Fibroblast of peridontal ligament (primary cell): ENCODE measurements around the gene ADD2.
A peak's percentile ranks its signal among the peaks of the same experiment; 100 is the strongest.

Experiments
- DNase-seq: peaks from one replicate; pipeline ENCODE4 v3.0.0-alpha.2; 2010; ENCODE audit errors: extremely low read depth

Gene ADD2

DNA sequence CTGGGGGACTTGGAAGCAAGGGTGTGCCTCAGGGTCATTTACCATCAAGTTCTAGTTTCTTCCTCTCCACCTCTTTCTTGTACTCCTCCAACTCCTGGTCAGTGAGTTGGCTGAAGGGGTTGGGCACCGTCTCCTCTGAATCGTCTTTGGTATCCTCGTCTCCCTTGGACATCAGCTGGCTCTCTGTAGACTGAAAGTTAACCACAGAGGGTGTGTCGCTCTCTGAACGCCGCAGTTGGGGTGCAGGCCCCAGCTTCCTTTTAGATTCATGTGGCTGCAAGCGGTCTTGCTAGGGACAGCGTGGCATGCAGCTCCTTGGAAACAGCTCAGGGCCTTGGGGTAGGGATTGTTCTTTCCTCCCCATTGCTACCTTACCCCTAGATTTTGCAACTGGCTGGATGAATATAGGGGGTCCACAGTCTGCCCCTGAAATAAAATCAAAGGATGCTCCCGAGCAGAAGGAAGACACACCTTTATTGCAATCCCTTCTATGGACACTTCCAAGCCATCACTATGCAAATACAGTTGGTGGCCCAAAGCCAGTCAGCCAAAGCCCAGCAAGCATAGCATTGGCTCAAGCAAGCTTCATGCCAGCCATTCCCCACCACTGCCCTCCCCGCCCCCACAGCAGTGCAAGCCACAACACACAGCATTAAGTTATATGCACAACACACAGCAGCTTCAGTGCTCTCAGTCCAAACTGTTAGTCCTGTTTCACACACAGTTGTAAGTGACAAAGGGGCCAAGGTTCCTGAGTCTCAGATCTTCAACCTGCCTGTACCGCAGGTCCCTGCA is 93.2 kb downstream of the ADD2 start:
- no peak for DNase-seq

DNA sequence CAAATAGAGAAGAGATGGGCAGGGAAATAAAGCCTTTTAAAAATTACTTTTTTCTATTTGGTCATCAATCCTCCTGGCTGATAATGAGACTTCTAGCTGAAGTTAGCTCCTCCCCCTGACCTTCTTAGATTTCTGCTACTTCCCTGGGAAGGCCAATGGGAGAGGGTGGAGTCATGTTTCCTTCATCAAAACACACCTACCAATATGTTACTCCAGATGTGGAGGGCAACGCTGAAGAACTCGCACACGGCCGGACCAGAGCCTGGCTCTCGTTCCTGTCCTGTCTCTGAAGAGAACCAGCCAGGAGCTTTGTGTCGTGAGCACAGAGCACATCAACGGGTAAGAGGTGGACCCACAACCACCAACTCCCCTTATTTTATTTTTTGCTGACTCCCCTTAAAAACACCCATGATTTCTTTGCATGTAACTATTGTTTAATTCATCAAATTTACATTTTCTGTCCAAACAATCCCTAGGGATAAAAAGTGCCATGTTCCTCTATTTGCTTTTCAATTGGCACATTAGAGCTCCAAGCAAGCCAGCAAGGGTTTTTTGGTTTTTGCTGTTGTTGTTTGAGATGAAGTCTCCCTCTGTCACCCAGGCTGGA is 94.9 kb downstream of the ADD2 start:
- DNase-seq, result no peak

GRCh38 chr2:70671092-70671675 is 96.8 kb downstream of the ADD2 start:
- DNase-seq, result no peak

- DNase-seq, result no peak
Measured at GRCh38 chr2:70670626-70671025, 97.4 kb downstream of the ADD2 start.

GRCh38 chr2:70670202-70670601 is 97.8 kb downstream of the ADD2 start:
- DNase-seq, result no peak

GRCh38 chr2:70668911-70669310 is 99.1 kb downstream of the ADD2 start:
- DNase-seq, result no peak

GRCh38 chr2:70668432-70668831 is 99.6 kb downstream of the ADD2 start:
- DNase-seq, result no peak

DNA sequence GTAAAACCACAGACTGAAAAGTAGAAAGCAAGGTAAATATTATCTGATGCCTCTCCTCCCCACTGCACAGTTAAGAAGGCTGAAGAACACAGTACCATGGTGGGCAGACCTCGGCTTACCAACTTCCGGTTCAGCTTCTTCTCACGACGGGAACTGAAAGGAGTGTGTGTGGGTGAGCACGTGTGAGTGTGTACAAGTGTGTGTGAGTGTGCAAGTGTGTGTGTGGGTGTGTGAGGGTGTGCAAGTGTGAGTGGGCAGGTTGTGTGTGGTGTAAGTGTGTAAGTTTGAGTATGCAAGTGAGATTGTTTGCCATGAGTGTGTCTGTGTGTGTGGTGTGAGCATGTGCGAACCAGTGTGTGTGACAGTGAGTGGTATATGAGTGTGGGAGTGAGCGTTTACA is 103.5 kb downstream of the ADD2 start:
- DNase-seq, result no peak

DNA sequence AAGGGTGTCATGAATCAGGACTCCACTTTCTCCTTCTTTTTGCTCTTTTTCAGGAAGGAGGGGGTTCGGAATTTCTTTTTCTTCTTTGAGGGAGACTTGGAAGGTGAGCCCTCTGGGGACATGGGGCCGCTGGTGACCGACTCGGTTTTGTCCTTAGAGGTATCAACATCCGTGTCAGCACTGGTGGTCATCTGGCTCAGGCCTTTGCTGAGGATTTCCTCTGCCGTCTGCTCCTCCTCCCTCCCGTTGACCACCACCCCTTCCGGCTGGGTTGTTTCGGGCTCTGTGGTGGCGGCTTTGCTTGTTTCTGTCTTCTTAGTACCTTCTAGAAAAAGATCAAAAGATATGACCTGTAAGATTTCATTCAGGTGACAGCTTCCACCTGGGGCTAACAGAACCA is 104.6 kb downstream of the ADD2 start:
- DNase-seq, result no peak

GRCh38 chr2:70659551-70659950 is 108.4 kb downstream of the ADD2 start:
- no peak for DNase-seq

GRCh38 chr2:70658476-70658875 is 109.5 kb downstream of the ADD2 start:
- no peak for DNase-seq

- no peak for DNase-seq
Measured at GRCh38 chr2:70657246-70657645, 110.8 kb downstream of the ADD2 start.

- DNase-seq, result no peak
Measured at GRCh38 chr2:70656421-70657010, 111.5 kb downstream of the ADD2 start.

- no peak for DNase-seq
Measured at GRCh38 chr2:70655786-70656185, 112.2 kb downstream of the ADD2 start.

DNA sequence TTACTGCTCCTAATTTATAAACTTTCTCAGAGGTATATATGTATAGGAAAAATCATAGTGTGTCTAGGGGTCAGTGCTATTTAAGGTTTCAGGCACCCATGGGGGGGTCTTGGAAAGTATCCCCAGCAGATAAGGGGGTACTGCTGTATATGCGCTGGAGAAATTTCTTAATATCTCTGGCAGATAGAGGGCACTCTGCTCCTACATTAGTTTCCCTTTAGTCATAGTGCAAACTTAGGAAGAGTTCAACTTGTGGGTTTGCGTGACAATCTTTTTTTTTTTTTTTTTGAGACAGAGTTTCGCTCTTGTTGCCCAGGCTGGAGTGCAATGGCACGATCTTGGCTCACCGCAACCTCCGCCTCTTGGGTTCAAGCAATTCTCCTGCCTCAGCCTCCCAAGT is 112.8 kb downstream of the ADD2 start:
- peak; percentile 6 for DNase-seq

DNA sequence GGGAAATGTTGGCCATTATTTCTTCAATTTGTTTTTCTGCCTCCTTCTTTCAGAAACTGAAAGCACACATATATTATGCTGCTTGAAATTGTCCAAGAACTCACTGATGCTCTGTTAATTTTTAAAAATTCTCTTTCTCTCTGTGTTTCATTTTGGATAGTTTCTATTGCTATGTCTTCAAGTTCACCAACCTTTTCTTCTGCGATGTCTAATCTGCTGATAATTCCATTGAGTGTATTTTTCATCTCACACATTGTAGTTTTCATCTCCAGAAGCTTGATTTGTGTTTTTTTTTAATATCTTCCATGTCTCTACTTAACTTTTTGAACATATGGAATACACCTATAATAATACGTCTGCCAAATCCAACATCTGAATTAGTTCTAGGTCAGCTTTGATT is 116.3 kb downstream of the ADD2 start:
- DNase-seq, result no peak

DNA sequence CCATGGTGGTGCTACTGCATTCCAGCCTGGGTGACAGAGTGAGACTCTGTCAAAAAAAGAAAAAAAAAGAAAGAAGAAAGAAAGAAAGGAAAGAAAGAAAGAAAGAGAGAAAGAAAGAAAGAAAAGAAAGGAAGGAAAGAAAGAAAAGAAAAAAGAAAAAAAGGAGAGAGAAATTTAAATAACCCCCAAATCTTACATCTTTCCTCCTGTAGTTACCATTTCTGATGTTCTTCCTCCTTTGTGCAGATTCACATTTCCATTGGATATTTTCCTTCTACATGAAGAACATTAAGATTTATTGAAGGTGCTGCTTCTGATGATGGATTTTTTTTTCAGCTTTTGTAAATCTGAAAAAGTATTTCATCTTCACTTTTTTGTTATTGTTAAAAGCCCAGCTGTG is 117.0 kb downstream of the ADD2 start:
- no peak for DNase-seq

DNA sequence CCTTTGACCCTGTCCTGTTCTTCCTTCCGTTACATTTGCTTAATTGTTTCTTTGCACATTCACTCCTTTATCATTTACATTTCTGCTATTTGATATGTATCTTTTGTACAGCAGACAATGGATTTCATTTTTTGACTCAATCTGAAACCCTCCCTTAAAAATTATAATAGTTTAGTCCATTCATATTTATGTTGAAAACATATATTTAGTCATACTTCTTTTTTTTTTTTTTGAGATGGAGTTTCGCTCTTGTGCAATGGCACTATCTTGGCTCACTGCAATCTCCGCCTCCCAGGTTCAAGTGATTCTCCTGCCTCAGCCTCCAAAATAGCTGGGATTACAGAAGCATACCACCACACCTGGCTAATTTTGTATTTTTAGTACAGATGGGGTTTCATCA is 119.0 kb downstream of the ADD2 start:
- DNase-seq, result no peak

GRCh38 chr2:70647873-70648481 is 120.0 kb downstream of the ADD2 start:
- DNase-seq, result peak; percentile 51

DNA sequence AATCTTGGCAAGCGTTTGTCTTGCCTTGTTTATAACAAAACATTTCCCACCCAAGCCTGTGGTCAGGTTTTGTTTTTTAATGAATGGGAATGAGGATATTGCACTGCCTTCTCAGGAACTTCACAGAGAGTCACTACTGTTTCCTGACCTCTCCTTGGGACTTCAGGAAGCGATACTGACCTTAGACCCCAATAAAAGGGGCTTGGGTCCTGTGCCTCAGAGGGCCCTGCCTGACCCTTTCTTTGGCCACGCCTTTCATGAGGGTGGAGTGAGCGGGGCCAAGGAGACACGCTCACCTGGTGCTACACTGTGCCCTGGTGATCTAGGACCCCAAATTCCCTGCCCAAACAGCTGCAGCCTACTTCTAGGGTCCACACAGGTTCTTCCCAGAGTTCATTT is 121.6 kb downstream of the ADD2 start:
- DNase-seq, result no peak

GRCh38 chr2:70645733-70646419 is 122.1 kb downstream of the ADD2 start:
- no peak for DNase-seq

- DNase-seq, result no peak
Measured at GRCh38 chr2:70643715-70644114, 124.3 kb downstream of the ADD2 start.
